Measurements from ENCODE around the gene TBX4. TPM values are rescaled to one million over a fixed set of nuclear protein-coding genes. Genes with fewer than 3 reads are reported as not detected.

TBX4 gene
- polyA plus RNA-seq, 2 of the 4 experiments (the other 2 are of a cell fraction), result 0.17 to 0.18 TPM

GRCh38 chr17:61463316-61464129 is 11.3 kb downstream of the TBX4 start (continued):
- TF ChIP-seq, protein P1, sequence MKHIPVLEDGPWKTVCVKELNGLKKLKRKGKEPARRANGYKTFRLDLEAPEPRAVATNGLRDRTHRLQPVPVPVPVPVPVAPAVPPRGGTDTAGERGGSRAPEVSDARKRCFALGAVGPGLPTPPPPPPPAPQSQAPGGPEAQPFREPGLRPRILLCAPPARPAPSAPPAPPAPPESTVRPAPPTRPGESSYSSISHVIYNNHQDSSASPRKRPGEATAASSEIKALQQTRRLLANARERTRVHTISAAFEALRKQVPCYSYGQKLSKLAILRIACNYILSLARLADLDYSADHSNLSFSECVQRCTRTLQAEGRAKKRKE (CRISPR knock-in tag; IDR thresholded peaks at IDR 0.05; ENCODE audit: low read depth), result no peak
- TF ChIP-seq EHMT2 (IDR thresholded peaks at IDR 0.05; ENCODE audit: low read depth) (no peak), NPAS2 (CRISPR knock-in tag; IDR thresholded peaks at IDR 0.05; ENCODE audit: borderline replicate concordance) (no peak), NR3C1 (IDR thresholded peaks at IDR 0.05) (no peak), HOXB5 (CRISPR knock-in tag; IDR thresholded peaks at IDR 0.05) (no peak), MYC (IDR thresholded peaks at IDR 0.05; ENCODE audit: borderline replicate concordance, low read length) (no peak), ZSCAN20 (CRISPR knock-in tag; IDR thresholded peaks at IDR 0.05) (no peak), USF2 (IDR thresholded peaks at IDR 0.05) (no peak)

DNA sequence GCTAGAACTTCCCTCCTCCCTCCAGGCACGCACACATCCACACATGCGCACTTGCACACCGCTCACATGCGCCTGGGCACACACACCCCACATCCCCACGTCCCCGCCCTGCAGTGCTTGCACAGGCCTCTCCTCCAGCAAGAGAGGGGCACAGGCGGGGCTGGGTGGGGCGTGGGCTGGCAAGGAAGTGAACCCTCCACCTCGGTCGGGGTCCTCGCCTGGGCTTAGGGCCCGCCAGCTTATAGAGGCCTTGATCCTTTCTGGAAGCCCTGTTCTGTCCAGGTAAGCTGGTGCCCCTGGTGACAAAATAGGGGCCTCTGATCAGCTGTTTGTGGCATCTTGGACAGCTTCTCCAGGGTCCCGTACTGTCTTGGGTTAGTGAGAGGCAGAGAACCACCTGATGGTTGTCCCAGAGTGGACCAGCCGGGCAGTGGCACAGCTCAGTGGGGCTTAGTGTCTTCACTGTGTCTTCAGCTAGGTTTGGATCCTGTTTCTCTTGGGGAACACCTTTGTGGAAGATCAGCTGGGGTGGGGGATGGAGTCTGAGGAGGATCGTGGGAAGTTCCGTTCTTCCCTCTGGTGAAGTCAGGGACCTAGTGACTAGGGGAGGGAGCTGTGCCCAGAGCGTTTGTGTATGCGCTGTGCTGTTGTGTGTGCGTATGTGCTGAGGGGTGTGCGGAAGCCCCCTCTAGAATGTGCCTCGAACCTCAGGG is 12.1 kb downstream of the TBX4 start:
- Histone ChIP-seq H3K4me2 (no peak overlapping the region), H3K4me3 (no peak overlapping the region), H3K9me3 (0 out of 3 replicates have a peak, but pooled peaks cover 6% of the 10 kb centered on the region), H3K4me1 (peaks cover 10% of the 10 kb centered on the region; the same call in 2 of the 3 replicates), H3K27ac (no peak overlapping the region)
- CTCF ChIA-PET, result interaction anchor here (0.8 to 1.5 kb wide), 6 partner anchors 8 to 51 kb away, joined by 3 to 5 read pairs (median 3); no protein-coding TSS in a partner anchor
- DNase-seq (ENCODE audit: low read depth in 1 of 2, low spot score in 1 of 2), result no peak
- POLR2A ChIA-PET, result no interaction called here
- no peak for FAIRE-seq
- 86% methylated on average over 21 of the region's 21 CpGs for WGBS (ENCODE audit: missing lambda C conversion rate)
- no peak for TF ChIP-seq ZSCAN20 (CRISPR knock-in tag; IDR thresholded peaks at IDR 0.05)
- no peak for TF ChIP-seq ZFP36 (IDR thresholded peaks at IDR 0.05; ENCODE audit: borderline replicate concordance, partially characterized antibody)
- TF ChIP-seq E2F6 (IDR thresholded peaks at IDR 0.05; ENCODE audit: borderline replicate concordance, low read depth), result no peak
- no peak for TF ChIP-seq RCOR1 (IDR thresholded peaks at IDR 0.05; ENCODE audit: low read depth, low read length)
- TF ChIP-seq KDM5A (IDR thresholded peaks at IDR 0.05), result no peak
- TF ChIP-seq BHLHE40 (IDR thresholded peaks at IDR 0.05; ENCODE audit: low read depth, low read length), result no peak
- TF ChIP-seq, protein P2, sequence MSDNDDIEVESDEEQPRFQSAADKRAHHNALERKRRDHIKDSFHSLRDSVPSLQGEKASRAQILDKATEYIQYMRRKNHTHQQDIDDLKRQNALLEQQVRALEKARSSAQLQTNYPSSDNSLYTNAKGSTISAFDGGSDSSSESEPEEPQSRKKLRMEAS (IDR thresholded peaks at IDR 0.05), result no peak
- no peak for TF ChIP-seq EHF (CRISPR knock-in tag; IDR thresholded peaks at IDR 0.05)
- no peak for TF ChIP-seq RNF2 (IDR thresholded peaks at IDR 0.05; ENCODE audit: borderline replicate concordance, low read depth)
- no peak for TF ChIP-seq FOSL2 (IDR thresholded peaks at IDR 0.05)
- TF ChIP-seq FOSL2 (CRISPR knock-in tag; IDR thresholded peaks at IDR 0.05), result no peak
- no peak for TF ChIP-seq CHD4 (IDR thresholded peaks at IDR 0.05; ENCODE audit: borderline replicate concordance)
- TF ChIP-seq FOSB (CRISPR knock-in tag; IDR thresholded peaks at IDR 0.05), result no peak
- TF ChIP-seq, protein P3, sequence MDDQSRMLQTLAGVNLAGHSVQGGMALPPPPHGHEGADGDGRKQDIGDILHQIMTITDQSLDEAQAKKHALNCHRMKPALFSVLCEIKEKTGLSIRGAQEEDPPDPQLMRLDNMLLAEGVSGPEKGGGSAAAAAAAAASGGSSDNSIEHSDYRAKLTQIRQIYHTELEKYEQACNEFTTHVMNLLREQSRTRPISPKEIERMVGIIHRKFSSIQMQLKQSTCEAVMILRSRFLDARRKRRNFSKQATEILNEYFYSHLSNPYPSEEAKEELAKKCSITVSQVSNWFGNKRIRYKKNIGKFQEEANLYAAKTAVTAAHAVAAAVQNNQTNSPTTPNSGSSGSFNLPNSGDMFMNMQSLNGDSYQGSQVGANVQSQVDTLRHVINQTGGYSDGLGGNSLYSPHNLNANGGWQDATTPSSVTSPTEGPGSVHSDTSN (IDR thresholded peaks at IDR 0.05), result no peak
- TF ChIP-seq JUNB (IDR thresholded peaks at IDR 0.05), result no peak
- no peak for TF ChIP-seq CBX2 (IDR thresholded peaks at IDR 0.05; ENCODE audit: borderline replicate concordance, low read depth)
- TF ChIP-seq HOXB13 (CRISPR knock-in tag; IDR thresholded peaks at IDR 0.05; ENCODE audit: low read depth), result no peak
- no peak for TF ChIP-seq ELK1 (IDR thresholded peaks at IDR 0.05; ENCODE audit: low read depth, low read length)
- TF ChIP-seq EHMT2 (IDR thresholded peaks at IDR 0.05; ENCODE audit: low read depth), result no peak
- no peak for ATAC-seq

Data from A549 (cell line).